H1 (cell line): ENCODE measurements around the gene SPI1. TPM values are rescaled to one million over a fixed set of nuclear protein-coding genes. Genes with fewer than 3 reads are reported as not detected.

Experiments used
- CTCF ChIA-PET: fragments of 300-600 bp; sonication (Branson Sonifier 250); formaldehyde crosslinking; loops from one replicate; lab custom pipeline; 2021; ENCODE audit not compliant: partially characterized antibody; lab: Charles Lee
- POLR2A ChIA-PET: fragments of 300-600 bp; sonication (Branson Sonifier 250); formaldehyde crosslinking; loops from one replicate; lab custom pipeline; 2021; ENCODE audit warnings: inconsistent platforms; ENCODE audit not compliant: partially characterized antibody; lab: Charles Lee
- DNase-seq, 2 experiments: peaks; one replicate each; pipeline versions ENCODE4 v3.0.0 to v3.0.0-alpha.2; 2010 to 2022; ENCODE audit warnings: low spot score in 2 of 2, low read depth in 1 of 2, mixed read lengths in 1 of 2
- FAIRE-seq: peaks from 2 replicates; lab custom pipeline; 2011; peaks lifted over from hg19 to GRCh38; lab: Jason Lieb, UNC
- H2AFZ ChIP-seq: 2 replicates; pipeline ENCODE4 v1.8.1; 2012; ENCODE audit warnings: low read length, inconsistent platforms
- H2AK5ac ChIP-seq: 2 replicates; pipeline ENCODE4 v1.6.1; 2013; ENCODE audit warnings: low read depth, low read length
- H2BK120ac ChIP-seq: replicated peaks from 2 replicates; pipeline ENCODE3; 2013; ENCODE audit warnings: low read depth, low read length, inconsistent platforms
- H2BK12ac ChIP-seq: 2 replicates; pipeline ENCODE4 v1.6.1; 2013; ENCODE audit warnings: low read depth, low read length
- H2BK15ac ChIP-seq: 2 replicates; pipeline ENCODE4 v1.6.1; 2013; ENCODE audit warnings: low read length
- H2BK20ac ChIP-seq: 2 replicates; pipeline ENCODE4 v1.6.1; 2013; ENCODE audit warnings: low read length
- H2BK5ac ChIP-seq: 2 replicates; pipeline ENCODE4 v1.6.1; 2013; ENCODE audit warnings: low read depth, low read length
- H3K14ac ChIP-seq: 2 replicates; pipeline ENCODE4 v1.6.1; 2013; ENCODE audit warnings: inconsistent platforms; ENCODE audit not compliant: insufficient read length
- H3K18ac ChIP-seq: 2 replicates; pipeline ENCODE4 v1.6.1; 2013; ENCODE audit warnings: low read length; ENCODE audit errors: extremely low read depth
- H3K23ac ChIP-seq: 2 replicates; pipeline ENCODE4 v1.6.1; 2013; ENCODE audit warnings: inconsistent platforms; ENCODE audit not compliant: insufficient read length
- H3K23me2 ChIP-seq: 2 replicates; pipeline ENCODE4 v1.6.1; 2013; ENCODE audit warnings: low read depth, low read length
- H3K27ac ChIP-seq: 2 replicates; pipeline ENCODE4 v1.6.1; 2011; ENCODE audit warnings: low read depth, low read length, inconsistent platforms
- H3K27me3 ChIP-seq, 4 experiments: replicated peaks in 1 of 4; 1 replicate in 1 of 4; 2 replicates in 3 of 4; pipeline versions ENCODE4 v1.6.1 to v1.8.1; 2011 to 2013; ENCODE audit warnings: low read length in 3 of 4, mild to moderate bottlenecking in 3 of 4, inconsistent platforms in 2 of 4, mixed read lengths in 2 of 4, moderate library complexity in 1 of 4; ENCODE audit not compliant: control insufficient read depth in 3 of 4, insufficient read depth in 3 of 4; ENCODE audit errors: extremely low read depth in 1 of 4
- H3K36me3 ChIP-seq, 4 experiments: 2 replicates each; pipeline versions ENCODE4 v1.6.1 to v1.8.1; 2011 to 2013; ENCODE audit warnings: mild to moderate bottlenecking in 4 of 4, low read length in 3 of 4, moderate library complexity in 2 of 4, control low read depth in 1 of 4, inconsistent platforms in 1 of 4; ENCODE audit not compliant: insufficient read depth in 4 of 4, control insufficient read depth in 2 of 4
- H3K4ac ChIP-seq: replicated peaks from 2 replicates; pipeline ENCODE3; 2013; ENCODE audit warnings: low read length, low read depth, mixed read lengths, inconsistent platforms; ENCODE audit not compliant: insufficient read length
- H3K4me1 ChIP-seq, 4 experiments: replicated peaks in 1 of 4; 1 replicate in 1 of 4; 2 replicates in 3 of 4; pipeline versions ENCODE4 v1.6.1 to v1.8.1; 2011 to 2013; ENCODE audit warnings: low read length in 3 of 4, inconsistent platforms in 2 of 4, mixed read lengths in 1 of 4; ENCODE audit not compliant: insufficient read depth in 4 of 4, control insufficient read depth in 3 of 4
- H3K4me2 ChIP-seq, 2 experiments: 2 replicates each; pipeline versions ENCODE4 v1.6.1 to v1.8.1; 2011 to 2013; ENCODE audit warnings: low read depth in 2 of 2, low read length in 2 of 2, control low read depth in 1 of 2, inconsistent platforms in 1 of 2, mild to moderate bottlenecking in 1 of 2; ENCODE audit not compliant: insufficient read depth in 1 of 2
- H3K4me3 ChIP-seq, 4 experiments: fragments of 200-600, 300-600 bp in 1 of 4; sonication (generic), shearing (Covaris generic), sonication (Bioruptor Twin) in 1 of 4; 2 replicates each; pipeline versions ENCODE4 v1.5.1 to v1.8.1; 2011 to 2016; ENCODE audit warnings: low read length in 4 of 4, low read depth in 3 of 4, control low read depth in 2 of 4, inconsistent platforms in 2 of 4, mild to moderate bottlenecking in 2 of 4, mixed read lengths in 1 of 4, moderate library complexity in 1 of 4; ENCODE audit not compliant: insufficient read depth in 2 of 4; ENCODE audit errors: extremely low read depth in 1 of 4
- H3K56ac ChIP-seq: replicated peaks from 2 replicates; pipeline ENCODE3; 2013; ENCODE audit warnings: low read depth, mild to moderate bottlenecking, mixed read lengths, low read length, inconsistent platforms; ENCODE audit not compliant: insufficient read length
- H3K79me1 ChIP-seq: 2 replicates; pipeline ENCODE4 v1.6.1; 2013; ENCODE audit warnings: low read depth, low read length, control low read depth
- H3K79me2 ChIP-seq, 2 experiments: 2 replicates each; pipeline versions ENCODE4 v1.6.1 to v1.8.1; 2012 to 2013; ENCODE audit warnings: low read length in 2 of 2, mild to moderate bottlenecking in 2 of 2, inconsistent platforms in 1 of 2; ENCODE audit not compliant: insufficient read depth in 2 of 2, control insufficient read depth in 1 of 2
- H3K9ac ChIP-seq, 4 experiments: replicated peaks in 1 of 4; 1 replicate in 1 of 4; 2 replicates in 3 of 4; pipeline versions ENCODE4 v1.6.1 to v1.8.1; 2011 to 2013; ENCODE audit warnings: low read depth in 3 of 4, low read length in 3 of 4, control low read depth in 2 of 4, mild to moderate bottlenecking in 2 of 4, moderate library complexity in 2 of 4, inconsistent platforms in 1 of 4; ENCODE audit errors: extremely low read depth in 1 of 4
- H3K9me3 ChIP-seq, 2 experiments: 2 replicates each; pipeline versions ENCODE4 v1.6.1 to v1.8.1; 2012 to 2013; ENCODE audit warnings: mild to moderate bottlenecking in 2 of 2, moderate library complexity in 2 of 2, control low read depth in 1 of 2, inconsistent platforms in 1 of 2, low read depth in 1 of 2, low read length in 1 of 2, mixed read lengths in 1 of 2; ENCODE audit not compliant: insufficient read depth in 2 of 2
- H4K20me1 ChIP-seq, 2 experiments: replicated peaks in 1 of 2; 2 replicates each; pipeline versions ENCODE3 to v1.8.1; 2011 to 2013; ENCODE audit warnings: inconsistent platforms in 2 of 2, low read length in 2 of 2, mild to moderate bottlenecking in 1 of 2; ENCODE audit not compliant: insufficient read depth in 2 of 2, control insufficient read depth in 1 of 2
- H4K5ac ChIP-seq: 2 replicates; pipeline ENCODE4 v1.6.1; 2013; ENCODE audit warnings: low read length, low read depth, mixed read lengths, inconsistent platforms; ENCODE audit not compliant: insufficient read length
- H4K8ac ChIP-seq: 2 replicates; pipeline ENCODE4 v1.8.0; 2013; ENCODE audit warnings: mild to moderate bottlenecking, moderate library complexity, low read length, inconsistent platforms; ENCODE audit not compliant: insufficient read depth; ENCODE audit errors: extremely low read depth
- H4K91ac ChIP-seq: replicated peaks from 2 replicates; pipeline ENCODE3; 2013; ENCODE audit warnings: low read length, mixed read lengths, inconsistent platforms; ENCODE audit not compliant: insufficient read length
- CBX8 ChIP-seq: fragments of 300-800, 300-1000 bp; sonication (generic); IDR thresholded peaks from 2 replicates; pipeline ENCODE4 v1.7.1; 2016; ENCODE audit warnings: low read depth, low read length, borderline replicate concordance
- EP300 ChIP-seq, 2 experiments: IDR thresholded peaks; 1 replicate in 1 of 2; 2 replicates in 1 of 2; pipeline ENCODE4 v1.6.1; 2011 to 2012; ENCODE audit warnings: low read depth in 2 of 2, low read length in 2 of 2, mild to moderate bottlenecking in 2 of 2, borderline replicate concordance in 1 of 2, inconsistent platforms in 1 of 2, moderate library complexity in 1 of 2
- EZH2 ChIP-seq: fragments of 200-600 bp; sonication (generic); IDR thresholded peaks from 2 replicates; pipeline ENCODE4 v1.7.1; 2012; ENCODE audit warnings: low read depth, mild to moderate bottlenecking, moderate library complexity, low read length, inconsistent platforms; ENCODE audit not compliant: severe bottlenecking
- PHF8 ChIP-seq: fragments of 200-600 bp; sonication (generic); conservative IDR thresholded peaks from 2 replicates; pipeline ENCODE4 v1.7.1; 2012; ENCODE audit warnings: low read depth, mild to moderate bottlenecking, inconsistent platforms, low read length, moderate library complexity
- RNF2 ChIP-seq: fragments of 200-900, 300-1000 bp; sonication (generic); IDR thresholded peaks from 2 replicates; pipeline ENCODE4 v1.7.1; 2016; ENCODE audit warnings: borderline replicate concordance, low read depth, mild to moderate bottlenecking, antibody characterized with exemption, low read length; ENCODE audit not compliant: poor library complexity, severe bottlenecking; ENCODE audit errors: missing control alignments
- SAP30 ChIP-seq: fragments of 300-600 bp; sonication (generic); IDR thresholded peaks from 2 replicates; pipeline ENCODE4 v1.7.1; 2012; ENCODE audit warnings: low read length, moderate library complexity, mild to moderate bottlenecking, inconsistent platforms; ENCODE audit not compliant: insufficient read depth, insufficient replicate concordance
- SIN3A ChIP-seq, 2 experiments: IDR thresholded peaks in 1 of 2; conservative IDR thresholded peaks in 1 of 2; 2 replicates each; pipeline ENCODE4 v1.6.1; 2011 to 2012; ENCODE audit warnings: low read length in 2 of 2, improper control_type of control experiment in 1 of 2, low read depth in 1 of 2, mild to moderate bottlenecking in 1 of 2
- SP2 ChIP-seq: IDR thresholded peaks from 2 replicates; pipeline ENCODE4 v1.6.1; 2012; ENCODE audit warnings: mild to moderate bottlenecking, low read length, inconsistent platforms
- WGBS, 2 experiments: shearing (Covaris generic) in 1 of 2; methylation state at CpG; one replicate each; pipeline versions ENCODE4 v1.1.6 to v1.1.7; 2013 to 2015; ENCODE audit warnings: low lambda C conversion rate in 2 of 2, mixed read lengths in 2 of 2, inconsistent platforms in 1 of 2, low coverage in 1 of 2, missing lambda C conversion rate in 1 of 2; ENCODE audit not compliant: insufficient replicate concordance in 2 of 2, insufficient coverage in 1 of 2, insufficient read length in 1 of 2; ENCODE audit errors: extremely low coverage in 1 of 2, missing lambda C conversion rate in 1 of 2; 5-methylcytosine and 5-hydroxymethylcytosine counted together
- polyA plus RNA-seq, 7 experiments: library from polyadenylated mRNA; depleted of rRNA in 3 of 7; stranded (reverse) in 5 of 7; unstranded in 2 of 7; fragments of >200 nt in 5 of 7; fragments of 200-250 nt in 2 of 7; gene quantifications; 1 replicate in 5 of 7; 2 replicates in 1 of 7; 4 replicates in 1 of 7; pipeline versions ENCODE4 v1.2.1 to v1.2.3, GENCODE V29; 2011 to 2013; ENCODE audit warnings: missing spikeins in 2 of 7, mixed read lengths in 2 of 7
- total RNA-seq: library from RNA; stranded (reverse); fragmentation: NEBNext Ultra II Directional; extraction: Animal tissue kit (Norgen Biotek cat#: 25700); gene quantifications from 2 replicates; pipeline ENCODE4 v1.2.1, GENCODE V29; 2021
- TF ChIP-seq, protein P1 (sequence below): IDR thresholded peaks from 2 replicates; pipeline ENCODE4 v1.6.1; 2011; ENCODE audit warnings: low read length, improper control_type of control experiment

SPI1 gene
- total and polyA plus RNA-seq, 2 of the 8 experiments (the other 6 are each of a cell fraction or from before 2014, with no cell fraction given) = 0.12 TPM; not detected in 1

DNA sequence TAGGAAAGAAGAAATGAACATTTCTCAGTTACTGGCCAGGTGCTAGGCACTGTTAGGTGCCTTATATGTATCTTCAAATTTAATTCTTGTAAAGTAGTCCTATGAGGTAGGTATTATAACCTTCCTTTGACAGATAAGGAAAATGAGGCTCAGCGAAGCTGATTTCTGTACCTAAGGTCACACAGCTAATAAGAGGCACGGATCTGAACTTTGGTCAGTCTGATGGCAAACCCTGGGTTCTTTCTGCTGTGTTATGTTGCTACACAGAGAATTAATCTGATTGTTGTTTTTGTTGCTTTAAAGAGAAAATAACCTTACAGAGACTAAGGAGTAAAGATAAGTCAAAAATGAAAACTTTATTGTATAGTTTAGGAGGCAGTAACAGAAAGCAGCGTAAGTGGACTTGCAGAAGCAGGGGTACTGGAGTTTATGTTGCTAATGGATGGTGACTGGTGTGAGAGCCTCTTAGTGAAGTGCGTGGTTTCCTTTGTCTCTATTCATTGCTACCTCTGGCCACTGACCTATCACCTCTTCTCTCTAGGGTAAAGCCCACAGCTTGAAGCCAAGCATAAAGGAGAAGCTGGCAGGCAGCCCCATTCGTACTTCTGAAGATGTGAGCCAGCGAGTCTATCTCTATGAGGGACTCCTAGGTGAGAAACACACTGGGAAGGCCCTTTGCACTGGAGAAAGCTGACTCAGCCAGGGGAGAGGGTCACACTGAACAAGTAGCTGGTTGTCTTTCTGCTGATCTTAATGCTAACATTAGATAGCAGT lies 70.1 kb downstream of the SPI1 start:
- H3K4me1 ChIP-seq = no peaks in the 10 kb centered on the region
- no peak overlapping the region for H3K4ac ChIP-seq
- H3K27me3 ChIP-seq = no peaks in the 10 kb centered on the region
- H3K79me1 ChIP-seq = no peaks in the 10 kb centered on the region; the same call in 1 of the 2 replicates
- no peak overlapping the region for H2AK5ac ChIP-seq
- no peak overlapping the region for H3K56ac ChIP-seq
- H2BK5ac ChIP-seq = no peak overlapping the region
- no peak overlapping the region for H3K14ac ChIP-seq
- no peak overlapping the region for H2BK15ac ChIP-seq
- H3K4me2 ChIP-seq = no peak overlapping the region; a peak in 1 of 4 replicates
- ChIA-PET CTCF (interaction anchor here (1.3 to 2.0 kb wide), 4 partner anchors 16 to 35 kb away, joined by 4 to 7 read pairs (median 5); no protein-coding TSS in a partner anchor), POLR2A (no interaction called here)
- H3K23me2 ChIP-seq = no peaks in the 10 kb centered on the region
- H4K91ac ChIP-seq = no peak overlapping the region
- no peak overlapping the region for H2BK20ac ChIP-seq
- no peak overlapping the region for H3K4me3 ChIP-seq
- no peak overlapping the region for H4K8ac ChIP-seq
- DNase-seq (no peak), FAIRE-seq (no peak)
- no peaks in the 10 kb centered on the region for H3K9me3 ChIP-seq
- H3K79me2 ChIP-seq = no peaks in the 10 kb centered on the region
- no peak overlapping the region for H2BK12ac ChIP-seq
- peaks cover 8 to 37% (median 14%) of the 10 kb centered on the region in 4 experiments for H3K36me3 ChIP-seq
- H3K27ac ChIP-seq = no peak overlapping the region
- H3K18ac ChIP-seq = no peak overlapping the region
- 88% methylated on average over 6 of the region's 6 CpGs; no CpG with 5 or more reads in 1 of the 2 experiments for WGBS, 2 experiments
- no peak overlapping the region for H2AFZ ChIP-seq
- H2BK120ac ChIP-seq = no peak overlapping the region
- peaks cover 0 to 4% of the 10 kb centered on the region in 2 experiments for H4K20me1 ChIP-seq
- no peak overlapping the region for H4K5ac ChIP-seq
- H3K9ac ChIP-seq = no peak overlapping the region
- H3K23ac ChIP-seq = no peak overlapping the region
- TF ChIP-seq PHF8 (no peak), CBX8 (no peak), SAP30 (no peak), RNF2 (no peak), SIN3A (conservative IDR thresholded peaks at IDR 0.05 in 1 of 2, IDR thresholded peaks at IDR 0.05 in 1 of 2; ENCODE audit: low read depth in 1 of 2, low read length in 2 of 2) (no peak), EZH2 (no peak), EP300 (IDR thresholded peaks at IDR 0.05; ENCODE audit: borderline replicate concordance in 1 of 2, low read depth in 2 of 2, low read length in 2 of 2) (no peak), SP2 (no peak)
- TF ChIP-seq, protein P1, sequence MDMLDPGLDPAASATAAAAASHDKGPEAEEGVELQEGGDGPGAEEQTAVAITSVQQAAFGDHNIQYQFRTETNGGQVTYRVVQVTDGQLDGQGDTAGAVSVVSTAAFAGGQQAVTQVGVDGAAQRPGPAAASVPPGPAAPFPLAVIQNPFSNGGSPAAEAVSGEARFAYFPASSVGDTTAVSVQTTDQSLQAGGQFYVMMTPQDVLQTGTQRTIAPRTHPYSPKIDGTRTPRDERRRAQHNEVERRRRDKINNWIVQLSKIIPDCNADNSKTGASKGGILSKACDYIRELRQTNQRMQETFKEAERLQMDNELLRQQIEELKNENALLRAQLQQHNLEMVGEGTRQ = no peak
